Stomach smooth muscle (tissue), 2 donors: ENCODE results near the gene VCX3B.
"Not testable (repeated sequence)": the region's sequence is repeated elsewhere in the genome, so short reads cannot be mapped to it uniquely, and the experiment has no call there.

Source experiments
- H3K27ac ChIP-seq: one replicate; pipeline ENCODE4 v1.7.0; 2013; ENCODE audit warnings: mild to moderate bottlenecking, low read length, inconsistent platforms
- H3K27me3 ChIP-seq, 2 donors: one replicate each; pipeline ENCODE4 v1.7.0; 2013; ENCODE audit warnings: low read length in 2 of 2; ENCODE audit not compliant: insufficient read depth in 2 of 2, control insufficient read depth in 1 of 2
- H3K36me3 ChIP-seq, 2 donors: one replicate each; pipeline ENCODE4 v1.7.0; 2013; ENCODE audit warnings: low read length in 2 of 2; ENCODE audit not compliant: control insufficient read depth in 2 of 2, insufficient read depth in 2 of 2
- H3K4me1 ChIP-seq: one replicate; pipeline ENCODE4 v1.7.0; 2013; ENCODE audit warnings: low read length; ENCODE audit not compliant: control insufficient read depth, insufficient read depth
- H3K4me3 ChIP-seq, 2 donors: one replicate each; pipeline ENCODE4 v1.7.0; 2013; ENCODE audit warnings: low read length in 2 of 2
- H3K9ac ChIP-seq, 2 donors: one replicate each; pipeline ENCODE4 v1.7.0; 2013; ENCODE audit warnings: low read length in 2 of 2, mild to moderate bottlenecking in 1 of 2
- H3K9me3 ChIP-seq, 2 donors: one replicate each; pipeline ENCODE4 v1.7.0; 2013; ENCODE audit warnings: low read length in 2 of 2; ENCODE audit not compliant: control insufficient read depth in 2 of 2
- donor health status: healthy.
- donor health status: Pancreatic carcinoma.

The VCX3B gene

DNA sequence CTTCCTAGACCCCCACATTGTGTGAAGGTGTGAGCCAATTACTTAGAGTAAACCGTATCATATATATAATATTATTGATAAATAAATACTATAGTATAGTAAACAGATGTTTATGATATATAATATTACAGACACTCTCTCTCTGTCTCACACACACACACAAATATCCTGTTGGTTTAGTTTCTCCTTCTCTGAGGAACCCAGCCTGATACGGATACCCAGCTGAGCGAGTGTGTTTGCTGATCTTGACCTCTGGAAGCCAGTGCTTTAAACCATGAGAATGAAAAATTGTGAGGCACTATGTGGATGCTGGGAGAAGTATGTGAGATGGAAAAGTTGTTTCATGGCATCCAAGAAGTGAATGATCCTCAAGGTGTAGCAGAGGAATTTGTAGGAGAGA is at the start of gene VCX3B:
TSS of gene VCX3B (plus strand) at position 301 of the 400 bp plus-strand sequence. CDS start 621 bp downstream, outside the sequence.
- H3K9ac ChIP-seq, H3K27ac ChIP-seq, H3K9me3 ChIP-seq, H3K4me1 ChIP-seq, H3K4me3 ChIP-seq, H3K36me3 ChIP-seq, H3K27me3 ChIP-seq: not testable (repeated sequence)

DNA sequence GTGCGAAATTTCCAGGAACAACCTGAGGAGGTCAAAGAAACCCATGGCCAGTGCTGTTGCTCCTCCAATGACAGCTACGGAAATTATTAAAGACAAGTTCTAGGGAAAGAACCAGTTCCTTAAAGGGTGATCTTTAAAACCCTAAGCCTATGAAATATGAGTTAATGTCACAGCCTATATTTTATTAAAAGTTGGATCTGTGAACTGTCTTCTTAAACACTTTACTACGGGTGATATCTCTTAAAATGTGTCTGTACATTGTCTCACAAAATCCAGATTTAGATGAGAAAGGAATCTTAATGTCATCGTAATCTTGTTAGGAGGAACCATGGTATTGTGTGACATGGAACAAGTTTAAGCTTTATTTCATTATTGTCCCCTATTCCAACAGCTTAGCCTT is 46.3 kb upstream of the VCX3B start:
- H3K9me3 ChIP-seq: no peaks in the 10 kb centered on the region
- H3K4me3 ChIP-seq: no peak overlapping the region
- H3K36me3 ChIP-seq: no peaks in the 10 kb centered on the region
- H3K4me1 ChIP-seq: no peaks in the 10 kb centered on the region
- H3K27ac ChIP-seq: no peak overlapping the region
- H3K9ac ChIP-seq: no peak overlapping the region
- H3K27me3 ChIP-seq: no peaks in the 10 kb centered on the region

DNA sequence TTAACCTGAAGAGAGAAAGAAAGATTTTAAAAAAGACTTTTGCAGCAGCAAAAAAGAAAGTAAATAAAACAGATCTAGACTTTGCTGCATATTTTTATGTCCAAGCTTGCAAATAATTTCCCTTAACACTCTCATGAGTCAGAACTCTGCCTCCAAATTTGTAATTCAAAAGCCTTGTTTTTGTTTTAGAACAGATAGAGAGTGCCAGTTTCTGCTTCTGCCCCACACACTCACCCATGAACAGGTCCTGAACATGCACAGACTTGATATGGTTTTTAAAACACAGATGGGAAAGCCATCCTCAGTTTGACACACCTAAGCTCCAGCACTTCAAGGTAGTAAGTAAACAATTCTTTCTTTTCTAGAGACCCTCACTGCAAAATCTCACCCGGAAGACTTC is 39.7 kb upstream of the VCX3B start:
- no peak overlapping the region for H3K9ac ChIP-seq
- H3K4me3 ChIP-seq: no peak overlapping the region
- H3K9me3 ChIP-seq: no peaks in the 10 kb centered on the region
- no peaks in the 10 kb centered on the region for H3K4me1 ChIP-seq
- no peak overlapping the region for H3K27ac ChIP-seq
- no peaks in the 10 kb centered on the region for H3K36me3 ChIP-seq
- H3K27me3 ChIP-seq: no peaks in the 10 kb centered on the region

DNA sequence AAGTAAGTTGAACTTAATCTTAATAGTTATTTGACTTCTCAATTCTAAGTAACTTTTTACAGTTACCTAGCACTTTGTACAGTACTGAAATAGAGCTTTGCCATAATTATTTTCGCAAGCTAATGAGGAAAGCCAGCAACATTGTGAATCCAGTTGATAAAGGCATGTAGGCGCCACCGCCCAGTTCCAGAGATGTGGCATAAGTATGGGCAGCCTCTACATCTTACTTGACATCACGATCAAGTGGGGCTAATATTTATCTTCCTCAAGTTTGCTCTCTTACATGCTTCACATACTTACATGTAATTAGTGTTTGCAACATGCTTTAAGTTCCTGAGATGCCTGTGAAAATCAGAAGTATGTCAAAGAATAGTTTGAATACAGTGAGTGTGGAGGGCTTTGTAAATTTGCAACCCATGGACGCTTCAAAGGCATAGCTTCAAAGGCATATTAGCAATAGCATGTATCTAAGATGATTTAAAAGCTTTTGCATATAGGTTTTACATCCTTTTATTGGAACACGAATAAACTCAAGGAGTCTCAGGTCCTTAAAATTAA is 34.9 kb upstream of the VCX3B start:
- H3K4me3 ChIP-seq: no peak overlapping the region
- no peak overlapping the region for H3K27ac ChIP-seq
- no peaks in the 10 kb centered on the region for H3K27me3 ChIP-seq
- H3K9ac ChIP-seq: no peak overlapping the region
- H3K4me1 ChIP-seq: no peaks in the 10 kb centered on the region
- no peaks in the 10 kb centered on the region for H3K9me3 ChIP-seq
- no peaks in the 10 kb centered on the region for H3K36me3 ChIP-seq

DNA sequence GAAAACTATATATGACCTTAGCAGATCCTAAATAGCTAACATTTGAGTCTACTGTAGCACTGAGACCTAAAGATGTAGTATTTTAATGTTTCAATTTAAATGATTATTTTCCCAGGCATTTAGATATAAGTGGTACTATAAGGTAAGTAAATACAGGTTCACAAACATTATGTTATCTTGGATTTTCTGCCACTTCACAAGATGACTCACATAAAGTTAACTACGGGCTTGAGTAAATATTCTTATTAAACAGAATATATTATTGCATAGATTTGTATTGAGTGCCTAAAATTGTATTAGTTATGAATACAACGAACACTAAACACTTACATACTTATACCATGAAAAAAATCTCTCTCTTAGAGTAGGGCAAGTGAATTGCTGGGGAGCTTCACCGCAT is 34.2 kb upstream of the VCX3B start:
- H3K4me3 ChIP-seq: no peak overlapping the region
- no peak overlapping the region for H3K9ac ChIP-seq
- H3K27ac ChIP-seq: no peak overlapping the region
- no peaks in the 10 kb centered on the region for H3K4me1 ChIP-seq
- no peaks in the 10 kb centered on the region for H3K9me3 ChIP-seq
- H3K36me3 ChIP-seq: no peaks in the 10 kb centered on the region
- H3K27me3 ChIP-seq: no peaks in the 10 kb centered on the region

DNA sequence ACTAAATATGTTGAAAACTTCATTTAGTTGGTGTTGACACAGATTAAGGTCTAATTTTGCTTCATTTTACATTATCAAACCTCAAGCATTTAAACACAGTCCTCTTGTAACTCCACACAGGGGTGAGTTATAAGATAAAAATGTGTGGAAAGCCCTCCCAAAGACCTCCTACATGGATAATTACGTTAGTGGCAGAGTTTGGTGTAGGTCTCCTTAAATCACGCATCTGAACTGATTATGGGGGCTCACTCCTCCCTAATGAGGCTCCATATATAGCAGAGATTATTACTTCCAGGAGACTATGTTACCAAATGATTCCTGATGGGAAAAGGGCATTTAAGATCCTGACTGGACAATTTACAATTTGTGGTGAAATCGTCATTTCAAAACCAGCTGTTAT is 32.2 kb upstream of the VCX3B start:
- no peaks in the 10 kb centered on the region for H3K27me3 ChIP-seq
- H3K27ac ChIP-seq: no peak overlapping the region
- H3K9me3 ChIP-seq: no peaks in the 10 kb centered on the region
- no peak overlapping the region for H3K4me3 ChIP-seq
- no peak overlapping the region for H3K9ac ChIP-seq
- H3K4me1 ChIP-seq: no peaks in the 10 kb centered on the region
- H3K36me3 ChIP-seq: no peaks in the 10 kb centered on the region

DNA sequence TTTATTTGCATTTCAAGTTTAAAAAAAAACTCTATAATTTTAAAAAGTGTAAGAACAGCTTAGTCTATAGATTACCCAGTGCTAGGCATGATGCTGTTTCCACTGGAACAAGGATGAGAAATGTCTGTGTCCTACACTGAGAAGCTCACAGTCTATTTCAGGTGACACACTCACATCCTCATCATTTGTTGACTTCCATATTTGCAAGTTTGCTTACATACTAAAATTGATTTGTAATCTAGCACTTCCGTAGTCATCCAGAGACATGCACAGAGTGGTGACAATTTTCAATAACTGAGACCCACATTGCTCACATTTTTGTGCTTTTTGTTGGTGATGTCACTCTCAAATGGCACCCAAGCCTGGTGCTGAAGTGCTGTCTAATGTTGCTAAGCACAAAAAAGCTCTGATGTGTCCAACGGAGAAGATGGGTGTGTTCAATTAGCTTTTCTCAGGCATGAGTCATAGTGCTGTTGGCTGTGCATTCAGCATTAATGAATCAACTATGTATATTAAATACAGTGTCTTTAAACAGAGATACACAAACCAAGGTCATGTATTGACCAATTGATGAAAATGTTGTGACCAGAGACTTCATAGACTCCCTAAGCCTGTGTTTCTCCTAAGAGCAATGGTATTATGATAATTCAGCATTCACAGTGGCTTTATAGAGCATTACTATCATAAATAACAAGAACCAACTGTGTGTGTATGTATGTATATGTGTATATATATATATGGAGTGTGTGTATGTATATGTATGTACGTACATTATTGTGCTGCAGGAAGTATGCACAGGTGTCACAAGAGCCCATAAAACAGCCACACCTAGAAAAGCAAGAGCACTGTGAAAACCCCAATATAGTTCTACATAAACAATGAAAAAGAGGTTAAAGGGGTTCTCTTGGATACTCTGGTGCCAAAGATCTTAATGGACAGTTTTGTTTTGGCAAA is 31.2 kb upstream of the VCX3B start:
- H3K4me3 ChIP-seq: no peak overlapping the region
- no peaks in the 10 kb centered on the region for H3K9me3 ChIP-seq
- H3K36me3 ChIP-seq: no peaks in the 10 kb centered on the region
- H3K4me1 ChIP-seq: no peaks in the 10 kb centered on the region
- no peaks in the 10 kb centered on the region for H3K27me3 ChIP-seq
- no peak overlapping the region for H3K27ac ChIP-seq
- no peak overlapping the region for H3K9ac ChIP-seq

DNA sequence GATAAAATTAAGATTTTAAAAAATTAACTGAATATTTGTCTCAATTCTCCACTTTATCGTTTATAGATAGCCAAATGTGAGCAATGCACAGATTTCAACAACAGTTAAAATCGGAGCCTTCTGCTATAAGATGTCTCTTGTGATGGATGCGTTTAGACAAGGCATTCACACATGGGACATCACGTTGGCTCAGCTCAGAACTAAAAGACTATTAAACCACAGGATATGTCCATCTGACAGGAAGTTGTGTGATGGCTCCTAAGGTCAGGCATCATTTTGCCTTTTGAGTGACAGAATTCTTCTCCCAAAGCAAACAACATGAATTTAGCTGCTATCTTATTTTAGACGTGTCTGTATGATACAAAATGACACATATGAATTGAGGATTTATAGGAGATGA is 17.3 kb upstream of the VCX3B start:
- Histone ChIP-seq H3K36me3 (no peaks in the 10 kb centered on the region), H3K27me3 (no peaks in the 10 kb centered on the region), H3K4me3 (no peak overlapping the region), H3K9me3 (no peaks in the 10 kb centered on the region), H3K27ac (no peak overlapping the region), H3K9ac (no peak overlapping the region), H3K4me1 (no peaks in the 10 kb centered on the region)

DNA sequence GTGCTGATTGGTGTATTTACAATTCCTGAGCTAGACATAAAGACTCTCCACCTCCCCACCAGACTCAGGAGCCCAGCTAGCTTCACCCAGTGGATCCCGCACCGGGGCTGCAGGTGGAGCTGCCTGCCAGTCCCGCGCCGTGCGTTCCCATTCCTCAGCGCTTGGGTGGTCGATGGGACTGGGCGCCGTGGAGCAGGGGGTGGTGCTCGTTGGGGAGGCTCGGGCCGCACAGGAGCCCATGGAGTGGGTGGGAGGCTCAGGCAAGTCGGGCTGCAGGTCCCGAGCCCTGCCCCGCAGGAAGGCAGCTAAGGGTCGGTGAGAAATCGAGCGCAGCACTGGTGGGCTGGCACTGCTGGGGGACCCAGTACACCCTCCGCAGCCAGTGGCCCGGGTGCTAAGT is 12.3 kb upstream of the VCX3B start:
- H3K9me3 ChIP-seq, H3K27me3 ChIP-seq, H3K4me3 ChIP-seq, H3K27ac ChIP-seq, H3K4me1 ChIP-seq, H3K9ac ChIP-seq, H3K36me3 ChIP-seq: not testable (repeated sequence)

DNA sequence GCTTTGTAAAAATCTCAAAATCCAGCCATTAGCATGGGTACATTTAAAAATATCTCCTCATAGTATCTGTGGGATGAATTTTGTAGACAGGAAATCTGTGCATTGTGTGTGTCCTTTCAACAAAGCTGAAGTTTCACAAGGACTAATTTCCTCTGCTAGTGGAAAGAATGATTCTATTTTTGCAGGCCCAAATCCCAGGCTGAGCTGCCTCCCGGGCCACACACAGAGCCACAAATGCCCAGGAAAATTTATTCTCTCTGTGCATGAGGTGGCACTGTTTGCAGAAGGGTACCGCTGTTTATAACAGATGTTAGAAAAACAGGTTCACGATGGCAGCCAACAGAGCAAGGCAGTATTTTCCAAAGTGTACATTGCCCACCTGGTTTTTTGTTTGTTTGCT is 11.0 kb upstream of the VCX3B start:
- Histone ChIP-seq H3K9me3 (no peaks in the 10 kb centered on the region), H3K36me3 (no peaks in the 10 kb centered on the region), H3K4me1 (no peaks in the 10 kb centered on the region), H3K27ac (no peak overlapping the region), H3K27me3 (no peaks in the 10 kb centered on the region), H3K4me3 (no peak overlapping the region), H3K9ac (no peak overlapping the region)

DNA sequence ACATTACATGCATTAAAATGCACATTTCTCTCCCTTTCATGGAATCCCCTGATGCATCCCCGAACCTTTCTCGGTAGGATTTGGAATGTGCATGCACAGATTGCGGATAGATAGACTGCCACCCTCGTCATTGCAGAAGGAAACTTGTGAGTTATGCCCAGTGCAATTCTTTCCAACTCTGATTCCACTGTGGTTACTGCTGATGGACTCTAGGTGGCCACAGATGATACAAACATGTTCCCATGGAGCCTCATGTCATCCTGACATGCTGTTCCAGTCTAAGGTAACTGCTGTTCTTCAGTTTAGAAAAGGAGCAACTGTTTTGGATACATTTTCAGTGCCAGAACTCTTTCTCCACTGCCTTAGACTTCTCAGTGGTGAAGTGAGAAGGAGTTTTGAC is 9.1 kb upstream of the VCX3B start:
- H3K9ac ChIP-seq: no peak overlapping the region
- no peaks in the 10 kb centered on the region for H3K4me1 ChIP-seq
- no peaks in the 10 kb centered on the region for H3K9me3 ChIP-seq
- H3K27ac ChIP-seq: no peak overlapping the region
- H3K36me3 ChIP-seq: no peaks in the 10 kb centered on the region
- no peak overlapping the region for H3K4me3 ChIP-seq
- H3K27me3 ChIP-seq: no peaks in the 10 kb centered on the region
